ENCODE data around the gene ADGRL1. TPM values are rescaled to one million over a fixed set of nuclear protein-coding genes. Genes with fewer than 3 reads are reported as not detected.

The ADGRL1 gene
- total RNA-seq, 2 experiments from 2014 or later: 2.6 to 8.2 TPM

GRCh38 chr19:14166999-14167575 lies 38.9 kb downstream of the ADGRL1 start:
- intact Hi-C loops (cut with micrococcal nuclease; ENCODE audit: unreplicated experiment): no loop called here
- Histone ChIP-seq H3K4me1 (ENCODE audit: insufficient read depth, low read length, poor library complexity, severe bottlenecking) (no peaks in the 10 kb centered on the region), H2AFZ (ENCODE audit: low read length) (no peak overlapping the region), H3K4me2 (ENCODE audit: low read length) (no peak overlapping the region), H3K79me2 (ENCODE audit: insufficient read depth, low read depth, low read length) (no peaks in the 10 kb centered on the region), H3K27ac (ENCODE audit: low read depth, low read length, poor library complexity, severe bottlenecking) (no peak overlapping the region), H3K9me3 (ENCODE audit: low read length) (no peaks in the 10 kb centered on the region), H3K36me3 (ENCODE audit: insufficient read depth, low read length) (no peaks in the 10 kb centered on the region), H3K4me3 (ENCODE audit: low read depth, low read length, poor library complexity, severe bottlenecking) (no peak overlapping the region), H4K20me1 (ENCODE audit: insufficient read depth, low read length) (no peaks in the 10 kb centered on the region), H3K9me2 (ENCODE audit: insufficient read depth, low read length) (no peaks in the 10 kb centered on the region)
- POLR2A ChIA-PET: no interaction called here
- TF ChIP-seq CTCF (conservative IDR thresholded peaks at IDR 0.05; ENCODE audit: low read length) (no peak), EZH2phosphoT487 (IDR thresholded peaks at IDR 0.05; ENCODE audit: borderline replicate concordance, low read depth, low read length) (no peak)
- no peak for DNase-seq (ENCODE audit: low spot score)
- CTCF ChIA-PET (ENCODE audit: unreplicated experiment): no interaction called here
- BruUV-seq (replicated peaks): no TSS peak

GRCh38 chr19:14165990-14166830 lies 39.8 kb downstream of the ADGRL1 start:
- no peak overlapping the region for H3K4me3 ChIP-seq (ENCODE audit: low read depth, low read length, poor library complexity, severe bottlenecking)
- H4K20me1 ChIP-seq (ENCODE audit: insufficient read depth, low read length): no peaks in the 10 kb centered on the region
- H3K79me2 ChIP-seq (ENCODE audit: insufficient read depth, low read depth, low read length): no peaks in the 10 kb centered on the region
- no TSS peak for BruUV-seq (replicated peaks)
- H3K36me3 ChIP-seq (ENCODE audit: insufficient read depth, low read length): no peaks in the 10 kb centered on the region
- no peak overlapping the region for H3K27ac ChIP-seq (ENCODE audit: low read depth, low read length, poor library complexity, severe bottlenecking)
- DNase-seq (ENCODE audit: low spot score): no peak
- ChIA-PET POLR2A (interaction anchor here (0.7 kb wide), 1 partner anchor 105 kb away, joined by 5 read pairs; no protein-coding TSS in a partner anchor), CTCF (ENCODE audit: unreplicated experiment) (interaction anchor here (0.7 kb wide), 1 partner anchor 8 kb away, joined by 14 read pairs; no protein-coding TSS in a partner anchor)
- no peaks in the 10 kb centered on the region for H3K9me3 ChIP-seq (ENCODE audit: low read length)
- no peak for TF ChIP-seq EZH2phosphoT487 (IDR thresholded peaks at IDR 0.05; ENCODE audit: borderline replicate concordance, low read depth, low read length)
- H3K4me2 ChIP-seq (ENCODE audit: low read length): no peak overlapping the region
- no peaks in the 10 kb centered on the region for H3K4me1 ChIP-seq (ENCODE audit: insufficient read depth, low read length, poor library complexity, severe bottlenecking)
- intact Hi-C loops (cut with micrococcal nuclease; ENCODE audit: unreplicated experiment): no loop called here
- H2AFZ ChIP-seq (ENCODE audit: low read length): no peak overlapping the region
- no peaks in the 10 kb centered on the region for H3K9me2 ChIP-seq (ENCODE audit: insufficient read depth, low read length)

GRCh38 chr19:14164724-14165493 lies 41.1 kb downstream of the ADGRL1 start:
- Histone ChIP-seq H3K27ac (ENCODE audit: low read depth, low read length, poor library complexity, severe bottlenecking) (no peak overlapping the region), H3K79me2 (ENCODE audit: insufficient read depth, low read depth, low read length) (no peaks in the 10 kb centered on the region), H3K4me1 (ENCODE audit: insufficient read depth, low read length, poor library complexity, severe bottlenecking) (no peaks in the 10 kb centered on the region), H4K20me1 (ENCODE audit: insufficient read depth, low read length) (no peaks in the 10 kb centered on the region), H3K9me3 (ENCODE audit: low read length) (no peaks in the 10 kb centered on the region), H3K9me2 (ENCODE audit: insufficient read depth, low read length) (no peaks in the 10 kb centered on the region), H3K36me3 (ENCODE audit: insufficient read depth, low read length) (no peaks in the 10 kb centered on the region), H3K4me3 (ENCODE audit: low read depth, low read length, poor library complexity, severe bottlenecking) (no peak overlapping the region), H3K4me2 (ENCODE audit: low read length) (no peak overlapping the region), H2AFZ (ENCODE audit: low read length) (no peak overlapping the region)
- POLR2A ChIA-PET: interaction anchor here (0.8 kb wide), 1 partner anchor 10 kb away, joined by 4 read pairs; no protein-coding TSS in a partner anchor
- intact Hi-C loops (cut with micrococcal nuclease; ENCODE audit: unreplicated experiment): no loop called here
- DNase-seq (ENCODE audit: low spot score): no peak
- no TSS peak for BruUV-seq (replicated peaks)
- TF ChIP-seq CTCF (conservative IDR thresholded peaks at IDR 0.05; ENCODE audit: low read length) (no peak), EZH2phosphoT487 (IDR thresholded peaks at IDR 0.05; ENCODE audit: borderline replicate concordance, low read depth, low read length) (no peak)
- CTCF ChIA-PET (ENCODE audit: unreplicated experiment): no interaction called here

Measured in OCI-LY7 (cell line).